DND-41 (cell line): ENCODE results near the gene DPY30.
"Not testable (repeated sequence)": the region's sequence is repeated elsewhere in the genome, so short reads cannot be mapped to it uniquely, and the experiment has no call there.

Source experiments
- ATAC-seq: fragments of 200-7000 bp; cut with Tn5 transposase; 3 replicates; pipeline ENCODE4 v1.9.1; 2021; ENCODE audit warnings: low read depth; ENCODE audit not compliant: insufficient read depth
- DNase-seq: peaks from one replicate; pipeline ENCODE4 v3.0.0-alpha.2; 2020
- H2AFZ ChIP-seq: 2 replicates; pipeline ENCODE4 v1.6.0; 2012; ENCODE audit warnings: low read depth, low read length
- H3K27ac ChIP-seq: 2 replicates; pipeline ENCODE4 v1.5.1; 2012; ENCODE audit warnings: low read length, inconsistent platforms
- H3K27me3 ChIP-seq: fragments of 200-600 bp; sonication (generic); 2 replicates; pipeline ENCODE4 v1.6.0; 2012; ENCODE audit warnings: low read length, mild to moderate bottlenecking, inconsistent platforms; ENCODE audit not compliant: insufficient read depth, poor library complexity
- H3K36me3 ChIP-seq: 2 replicates; pipeline ENCODE4 v1.5.1; 2012; ENCODE audit warnings: low read length, inconsistent platforms; ENCODE audit not compliant: insufficient read depth
- H3K4me1 ChIP-seq: 2 replicates; pipeline ENCODE4 v1.5.1; 2012; ENCODE audit warnings: mild to moderate bottlenecking, low read length; ENCODE audit not compliant: insufficient read depth
- H3K4me2 ChIP-seq: 2 replicates; pipeline ENCODE4 v1.6.0; 2012; ENCODE audit warnings: mild to moderate bottlenecking, moderate library complexity, low read length, inconsistent platforms; ENCODE audit not compliant: insufficient read depth
- H3K4me3 ChIP-seq, 2 experiments: fragments of 200-600 bp in 1 of 2; shearing (Covaris generic) in 1 of 2; 2 replicates each; pipeline ENCODE4 v1.5.1; 2012 to 2016; ENCODE audit warnings: inconsistent platforms in 2 of 2, low read length in 2 of 2, mild to moderate bottlenecking in 2 of 2, low read depth in 1 of 2, moderate library complexity in 1 of 2
- H3K79me2 ChIP-seq: 2 replicates; pipeline ENCODE4 v1.6.0; 2012; ENCODE audit warnings: low read length, inconsistent platforms; ENCODE audit not compliant: insufficient read depth
- H3K9ac ChIP-seq: 2 replicates; pipeline ENCODE4 v1.6.0; 2012; ENCODE audit warnings: low read depth, mild to moderate bottlenecking, inconsistent platforms, low read length, moderate library complexity
- H3K9me3 ChIP-seq: 2 replicates; pipeline ENCODE4 v1.5.1; 2012; ENCODE audit warnings: low read length, moderate library complexity, mild to moderate bottlenecking, inconsistent platforms; ENCODE audit not compliant: insufficient read depth, severe bottlenecking
- H4K20me1 ChIP-seq: 2 replicates; pipeline ENCODE4 v1.6.0; 2012; ENCODE audit warnings: low read length; ENCODE audit not compliant: insufficient read depth
- CTCF ChIP-seq: IDR thresholded peaks from 2 replicates; pipeline ENCODE4 v1.5.1; 2012; ENCODE audit warnings: borderline replicate concordance, low read length, moderate library complexity, mild to moderate bottlenecking; ENCODE audit not compliant: poor library complexity, severe bottlenecking; ENCODE audit errors: extremely low read depth
- EZH2 ChIP-seq: IDR thresholded peaks from 3 replicates; pipeline ENCODE4 v1.6.1; 2012; ENCODE audit warnings: borderline replicate concordance, low read depth, mild to moderate bottlenecking, moderate library complexity, low read length, inconsistent platforms; ENCODE audit not compliant: severe bottlenecking

The DPY30 gene

DNA sequence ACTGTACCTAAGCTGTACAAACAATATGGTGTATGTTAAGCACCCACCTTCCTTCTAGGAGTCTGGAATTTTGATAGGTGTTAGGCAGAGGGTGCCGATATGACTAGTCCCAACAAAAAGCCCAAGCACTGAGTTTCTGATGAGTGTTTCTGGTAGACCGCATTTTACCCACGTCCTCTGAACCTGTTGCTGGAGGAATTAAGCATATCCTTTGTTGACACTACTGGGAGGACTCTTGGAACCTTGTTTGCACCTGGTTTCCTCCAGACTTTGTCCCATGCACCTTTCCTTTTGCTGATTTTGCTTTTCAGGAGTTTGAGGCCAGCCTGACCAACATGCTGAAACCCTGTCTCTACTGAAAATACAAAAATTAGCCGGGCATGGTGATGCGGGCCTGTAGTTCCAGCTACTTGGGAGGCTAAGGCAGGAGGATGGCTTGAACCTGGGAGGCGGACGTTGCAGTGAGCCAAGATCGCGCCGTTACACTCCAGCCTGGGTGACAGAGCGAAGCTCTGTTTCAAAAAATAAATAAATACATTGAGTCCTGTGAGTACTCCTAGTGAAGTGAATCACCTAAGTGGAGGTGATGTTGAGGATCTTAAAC lies 12.3 kb upstream of the DPY30 start:
- TF ChIP-seq CTCF: no peak
- TF ChIP-seq EZH2: no peak
- no peaks in the 10 kb centered on the region for H4K20me1 ChIP-seq
- H2AFZ ChIP-seq: no peak overlapping the region
- H3K4me1 ChIP-seq: no peaks in the 10 kb centered on the region
- H3K9me3 ChIP-seq: no peaks in the 10 kb centered on the region
- DNase-seq (no peak), ATAC-seq (peak; percentile 24; the same call in 1 of the 3 replicates)
- H3K4me3 ChIP-seq: no peak overlapping the region
- H3K36me3 ChIP-seq: no peaks in the 10 kb centered on the region
- H3K4me2 ChIP-seq: no peak overlapping the region
- H3K79me2 ChIP-seq: no peaks in the 10 kb centered on the region
- no peak overlapping the region for H3K27ac ChIP-seq
- H3K27me3 ChIP-seq: no peaks in the 10 kb centered on the region
- H3K9ac ChIP-seq: no peak overlapping the region

DNA sequence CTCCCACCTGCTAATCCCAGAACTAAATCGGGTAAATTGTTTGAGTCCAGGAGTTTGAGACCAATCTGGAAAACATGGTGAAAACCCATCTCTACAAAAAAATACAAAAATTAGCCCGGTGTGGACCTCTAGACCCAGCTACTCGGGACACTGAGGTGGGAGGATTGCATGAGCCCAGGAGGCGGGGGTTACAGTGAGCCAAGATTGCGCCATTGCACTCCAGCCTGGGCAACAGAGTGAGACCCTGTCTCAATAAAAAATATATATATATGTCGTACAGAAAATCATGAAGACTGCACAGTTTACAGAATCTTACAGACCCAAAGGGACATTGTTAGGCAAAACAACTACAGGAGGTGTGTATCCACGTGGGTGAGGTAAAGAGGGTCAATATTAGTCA lies 4.0 kb upstream of the DPY30 start:
- H4K20me1 ChIP-seq: no peaks in the 10 kb centered on the region
- no peak overlapping the region for H3K9ac ChIP-seq
- H3K27me3 ChIP-seq: no peaks in the 10 kb centered on the region
- H3K36me3 ChIP-seq: no peaks in the 10 kb centered on the region
- DNase-seq: no peak
- H3K4me3 ChIP-seq: no peak overlapping the region
- H3K27ac ChIP-seq: no peak overlapping the region
- no peak for ATAC-seq
- peaks cover 10% of the 10 kb centered on the region for H3K79me2 ChIP-seq
- H3K4me1 ChIP-seq: peaks cover 16% of the 10 kb centered on the region
- H3K4me2 ChIP-seq: no peak overlapping the region
- TF ChIP-seq EZH2: no peak
- no peak for TF ChIP-seq CTCF
- H3K9me3 ChIP-seq: no peaks in the 10 kb centered on the region
- no peak overlapping the region for H2AFZ ChIP-seq

- not testable (repeated sequence) for H3K27me3 ChIP-seq, H3K9ac ChIP-seq, H2AFZ ChIP-seq, ATAC-seq, H3K4me2 ChIP-seq, H4K20me1 ChIP-seq, H3K4me3 ChIP-seq, H3K27ac ChIP-seq, H3K9me3 ChIP-seq, DNase-seq
- Histone ChIP-seq H3K36me3 (peaks cover 23% of the 10 kb centered on the region), H3K79me2 (peaks cover 59% of the 10 kb centered on the region), H3K4me1 (peaks cover 16% of the 10 kb centered on the region)
Observed at GRCh38 chr2:32034198-32034887, 5.3 kb downstream of the DPY30 start.

- ATAC-seq, H3K27ac ChIP-seq, H3K79me2 ChIP-seq, H3K9me3 ChIP-seq, H3K27me3 ChIP-seq, H3K9ac ChIP-seq, H4K20me1 ChIP-seq, DNase-seq, H2AFZ ChIP-seq, H3K4me1 ChIP-seq, H3K4me2 ChIP-seq, H3K4me3 ChIP-seq: not testable (repeated sequence)
- peaks cover 30% of the 10 kb centered on the region for H3K36me3 ChIP-seq
Observed at GRCh38 chr2:32018789-32019482, 20.7 kb downstream of the DPY30 start.
